Muscle layer of colon (tissue), 2 donors: ENCODE measurements around the gene AFAP1L2.

Experiments used
- H3K27ac ChIP-seq: one replicate; pipeline ENCODE4 v1.7.0; 2013; ENCODE audit warnings: low read depth, mild to moderate bottlenecking, low read length, moderate library complexity
- H3K27me3 ChIP-seq, 2 donors: one replicate each; pipeline ENCODE4 v1.7.0; 2013; ENCODE audit warnings: low read length in 2 of 2, mild to moderate bottlenecking in 2 of 2; ENCODE audit not compliant: insufficient read depth in 2 of 2, control insufficient read depth in 1 of 2
- H3K36me3 ChIP-seq: one replicate; pipeline ENCODE4 v1.7.0; 2013; ENCODE audit warnings: mild to moderate bottlenecking, low read length; ENCODE audit not compliant: insufficient read depth
- H3K4me1 ChIP-seq: one replicate; pipeline ENCODE4 v1.7.0; 2013; ENCODE audit warnings: mild to moderate bottlenecking, low read length; ENCODE audit not compliant: insufficient read depth
- H3K4me3 ChIP-seq, 2 donors: one replicate each; pipeline ENCODE4 v1.7.0; 2013; ENCODE audit warnings: low read length in 2 of 2, low read depth in 1 of 2, mild to moderate bottlenecking in 1 of 2, moderate library complexity in 1 of 2
- H3K9ac ChIP-seq: one replicate; pipeline ENCODE4 v1.7.0; 2013; ENCODE audit warnings: low read length
- H3K9me3 ChIP-seq: one replicate; pipeline ENCODE4 v1.7.0; 2013; ENCODE audit warnings: mild to moderate bottlenecking, low read length
- donor health status: abdominal sarcoma.
- donor health status: Adenocarcinoma of cecum.

Gene AFAP1L2

DNA sequence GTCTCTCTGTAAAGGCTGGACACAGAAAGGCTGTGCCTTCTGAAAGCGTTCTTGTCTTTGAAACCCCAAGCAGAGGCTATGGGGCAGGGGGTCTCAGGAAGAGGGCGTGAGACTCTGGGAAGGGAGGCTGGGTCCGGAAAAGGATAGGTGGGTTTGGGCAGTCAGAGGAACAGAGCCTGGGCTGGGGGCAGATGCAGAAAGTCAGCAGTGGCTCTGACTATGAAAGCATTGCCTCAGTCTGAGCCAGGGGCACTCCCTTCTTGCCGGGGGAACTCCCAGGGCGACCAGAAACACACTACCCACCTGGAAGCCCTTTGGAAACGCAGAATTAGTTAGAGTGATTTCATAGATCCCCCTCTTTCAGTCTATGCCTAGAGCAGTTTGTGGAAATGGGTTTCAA, 93.3 kb downstream of the AFAP1L2 start:
- no peak overlapping the region for H3K4me3 ChIP-seq
- no peaks in the 10 kb centered on the region for H3K9me3 ChIP-seq
- no peak overlapping the region for H3K9ac ChIP-seq
- H3K4me1 ChIP-seq = no peaks in the 10 kb centered on the region
- H3K36me3 ChIP-seq = peaks cover 3% of the 10 kb centered on the region
- no peaks in the 10 kb centered on the region for H3K27me3 ChIP-seq
- H3K27ac ChIP-seq = no peak overlapping the region

DNA sequence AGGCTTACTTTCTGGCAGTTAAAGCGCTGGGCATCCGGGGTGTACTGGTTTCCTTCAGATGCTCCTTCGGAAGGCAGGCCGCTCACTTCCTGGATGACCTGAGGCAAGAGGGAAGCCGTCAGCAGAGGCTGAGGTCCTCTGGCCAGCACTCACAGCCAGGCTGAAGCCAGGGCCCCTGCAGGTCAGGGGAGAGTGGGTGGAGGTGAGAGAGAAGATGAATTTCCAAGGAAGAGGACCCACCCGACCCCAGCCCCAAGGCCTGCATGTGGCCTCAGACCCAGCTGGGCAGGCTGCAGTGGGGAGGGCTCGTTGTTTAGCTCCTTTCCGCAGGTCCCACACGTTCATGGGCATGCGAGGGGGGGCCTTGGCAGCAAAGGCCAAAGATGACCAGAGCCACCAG, 94.0 kb downstream of the AFAP1L2 start:
- H3K9me3 ChIP-seq = no peaks in the 10 kb centered on the region
- peaks cover 3% of the 10 kb centered on the region for H3K36me3 ChIP-seq
- H3K27ac ChIP-seq = no peak overlapping the region
- H3K4me3 ChIP-seq = no peak overlapping the region
- no peak overlapping the region for H3K9ac ChIP-seq
- H3K4me1 ChIP-seq = no peaks in the 10 kb centered on the region
- H3K27me3 ChIP-seq = no peaks in the 10 kb centered on the region

DNA sequence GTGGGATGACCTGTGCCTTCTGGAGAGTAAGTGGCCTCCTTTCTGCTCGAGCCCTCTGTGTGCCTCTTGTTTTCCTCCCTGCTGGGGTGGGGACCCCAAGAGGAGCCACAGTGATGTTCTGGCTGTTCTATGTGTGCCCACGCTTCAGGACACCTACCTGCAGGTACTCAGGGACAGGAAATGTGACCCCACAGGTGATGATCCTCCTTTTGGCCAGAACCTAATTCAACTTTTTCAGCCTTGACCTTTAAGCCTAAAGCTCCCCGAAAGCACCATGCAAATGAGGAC, 95.0 kb downstream of the AFAP1L2 start:
- no peak overlapping the region for H3K4me3 ChIP-seq
- H3K9me3 ChIP-seq = no peaks in the 10 kb centered on the region
- peaks cover 3% of the 10 kb centered on the region for H3K36me3 ChIP-seq
- H3K27me3 ChIP-seq = no peaks in the 10 kb centered on the region
- no peak overlapping the region for H3K27ac ChIP-seq
- no peak overlapping the region for H3K9ac ChIP-seq
- peaks cover 6% of the 10 kb centered on the region for H3K4me1 ChIP-seq

DNA sequence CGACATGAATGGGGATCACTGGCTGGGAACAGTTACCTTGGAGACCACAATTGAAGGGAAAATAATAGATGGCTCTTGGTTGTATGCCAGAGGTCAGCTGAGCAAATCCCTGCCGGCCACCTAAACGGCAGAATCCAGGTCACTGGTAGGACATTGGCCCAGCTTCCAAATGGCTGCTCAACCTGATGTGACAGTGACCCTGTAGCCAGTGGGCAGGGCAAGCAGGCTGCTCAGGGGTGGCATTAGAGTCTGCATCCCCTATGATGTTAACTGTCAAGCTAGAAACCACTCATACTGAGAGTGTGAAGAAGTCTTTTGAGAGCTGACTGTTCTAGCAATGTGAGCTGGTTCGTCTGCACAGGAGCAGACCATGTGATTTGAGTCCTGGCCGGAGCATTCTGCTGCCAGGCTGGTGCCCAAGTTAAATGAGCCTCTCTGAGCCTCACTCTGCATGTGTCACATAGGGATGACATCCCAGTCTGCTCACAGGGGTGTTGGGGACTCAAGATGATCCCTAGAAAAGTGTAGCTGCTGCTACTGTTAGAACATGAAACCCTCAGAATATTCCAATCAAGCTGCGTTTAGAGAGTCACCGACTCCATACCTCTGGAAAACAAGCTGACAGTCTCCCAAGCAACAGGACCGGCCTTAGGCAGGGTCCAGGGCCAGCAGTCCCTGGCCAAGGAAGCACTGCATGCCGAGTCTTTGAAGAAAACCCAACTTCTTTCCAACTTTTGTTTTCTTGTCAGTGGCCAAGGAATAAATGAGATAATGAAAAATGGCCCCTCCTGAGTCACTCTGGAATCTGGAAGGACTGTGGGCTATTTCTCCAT, 95.6 kb downstream of the AFAP1L2 start:
- Histone ChIP-seq H3K4me1 (peaks cover 12% of the 10 kb centered on the region), H3K36me3 (no peaks in the 10 kb centered on the region), H3K4me3 (no peak overlapping the region), H3K27ac (no peak overlapping the region), H3K9ac (no peak overlapping the region), H3K9me3 (no peaks in the 10 kb centered on the region), H3K27me3 (no peaks in the 10 kb centered on the region)

DNA sequence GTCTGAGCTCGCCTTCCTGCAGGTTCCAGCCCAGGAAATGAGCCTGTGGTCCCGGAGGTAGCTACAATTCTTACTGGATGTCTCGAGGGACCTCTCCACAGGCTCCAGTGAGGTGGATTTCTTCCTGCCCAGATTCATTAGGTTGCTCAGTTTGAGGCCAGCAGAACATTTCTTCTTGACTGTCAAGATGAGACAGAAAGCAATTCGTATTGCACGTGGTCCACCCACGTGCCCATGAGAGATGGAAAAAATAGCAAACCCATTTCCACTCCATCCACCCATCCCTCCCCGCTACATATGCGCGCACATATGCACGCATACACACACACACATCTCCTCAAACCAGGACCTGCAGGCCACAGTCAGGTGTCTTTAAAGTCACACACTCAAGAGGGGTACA, 96.6 kb downstream of the AFAP1L2 start:
- Histone ChIP-seq H3K9me3 (no peaks in the 10 kb centered on the region), H3K4me1 (peaks cover 12% of the 10 kb centered on the region), H3K27ac (no peak overlapping the region), H3K27me3 (no peaks in the 10 kb centered on the region), H3K4me3 (no peak overlapping the region), H3K9ac (no peak overlapping the region), H3K36me3 (no peaks in the 10 kb centered on the region)

DNA sequence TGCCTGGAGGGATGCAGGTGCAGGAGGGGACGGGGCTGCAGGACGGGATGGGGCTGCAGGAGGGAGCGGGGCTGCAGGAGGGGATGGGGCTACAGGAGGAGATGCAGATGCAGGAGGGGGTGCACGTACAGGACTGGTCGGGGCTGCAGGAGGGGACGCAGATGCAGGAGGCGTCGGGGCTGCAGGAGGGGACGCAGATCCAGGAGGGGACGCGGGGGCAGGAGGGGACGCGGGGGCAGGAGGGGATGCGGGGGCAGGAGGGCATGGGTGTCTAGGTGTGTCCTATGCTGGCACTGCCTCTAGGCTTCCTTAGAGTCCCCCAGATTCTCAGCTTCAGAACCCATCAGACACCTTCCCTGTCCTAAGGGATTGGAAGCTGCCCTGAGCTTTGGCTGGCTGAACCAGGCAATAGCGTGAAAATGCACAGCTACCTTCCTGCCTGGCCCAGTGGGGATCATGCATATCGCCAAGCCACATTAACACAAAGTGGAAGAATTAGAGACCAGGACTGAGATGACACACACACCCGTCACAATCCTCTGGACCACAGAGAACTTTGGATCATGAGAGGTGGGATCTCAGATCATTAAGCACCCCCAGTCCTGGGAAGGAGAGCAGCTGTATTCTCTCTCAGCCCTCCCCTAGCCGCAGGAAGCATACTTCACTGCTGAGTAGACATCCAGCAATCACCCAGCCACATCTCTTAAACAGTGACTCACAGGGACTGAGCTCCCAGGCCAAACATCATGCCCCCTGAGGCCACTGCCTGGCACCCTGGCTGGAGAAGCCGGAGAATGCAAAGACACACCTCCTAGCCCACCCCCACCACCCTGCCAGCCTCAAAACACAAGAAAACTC, 98.0 kb downstream of the AFAP1L2 start:
- no peak overlapping the region for H3K9ac ChIP-seq

DNA sequence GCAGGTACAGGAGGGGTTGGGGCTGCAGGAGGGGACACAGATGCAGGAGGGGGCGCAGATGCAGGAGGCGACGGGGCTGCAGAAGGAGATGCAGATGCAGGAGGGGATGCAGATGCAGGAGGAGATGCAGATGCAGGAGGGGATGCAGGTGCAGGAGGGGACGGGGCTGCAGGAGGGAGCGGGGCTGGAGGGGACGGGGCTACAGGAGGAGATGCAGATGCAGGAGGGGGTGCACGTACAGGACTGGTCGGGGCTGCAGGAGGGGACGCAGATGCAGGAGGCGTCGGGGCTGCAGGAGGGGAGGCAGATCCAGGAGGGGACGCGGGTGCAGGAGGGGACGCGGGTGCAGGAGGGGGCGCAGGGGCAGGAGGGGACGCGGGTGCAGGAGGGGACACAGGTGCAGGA, 98.8 kb downstream of the AFAP1L2 start:
- peaks cover 12% of the 10 kb centered on the region for H3K4me1 ChIP-seq
- H3K4me3 ChIP-seq = no peak overlapping the region
- no peak overlapping the region for H3K27ac ChIP-seq
- H3K9ac ChIP-seq = no peak overlapping the region
- H3K9me3 ChIP-seq = no peaks in the 10 kb centered on the region
- H3K36me3 ChIP-seq = peaks cover 8% of the 10 kb centered on the region
- no peaks in the 10 kb centered on the region for H3K27me3 ChIP-seq

More for the DNA sequence above, 98.0 kb downstream of the AFAP1L2 start:
- Histone ChIP-seq H3K9me3 (no peaks in the 10 kb centered on the region), H3K36me3 (peaks cover 8% of the 10 kb centered on the region), H3K27ac (no peak overlapping the region), H3K4me1 (peaks cover 12% of the 10 kb centered on the region), H3K4me3 (no peak overlapping the region), H3K27me3 (no peaks in the 10 kb centered on the region)

DNA sequence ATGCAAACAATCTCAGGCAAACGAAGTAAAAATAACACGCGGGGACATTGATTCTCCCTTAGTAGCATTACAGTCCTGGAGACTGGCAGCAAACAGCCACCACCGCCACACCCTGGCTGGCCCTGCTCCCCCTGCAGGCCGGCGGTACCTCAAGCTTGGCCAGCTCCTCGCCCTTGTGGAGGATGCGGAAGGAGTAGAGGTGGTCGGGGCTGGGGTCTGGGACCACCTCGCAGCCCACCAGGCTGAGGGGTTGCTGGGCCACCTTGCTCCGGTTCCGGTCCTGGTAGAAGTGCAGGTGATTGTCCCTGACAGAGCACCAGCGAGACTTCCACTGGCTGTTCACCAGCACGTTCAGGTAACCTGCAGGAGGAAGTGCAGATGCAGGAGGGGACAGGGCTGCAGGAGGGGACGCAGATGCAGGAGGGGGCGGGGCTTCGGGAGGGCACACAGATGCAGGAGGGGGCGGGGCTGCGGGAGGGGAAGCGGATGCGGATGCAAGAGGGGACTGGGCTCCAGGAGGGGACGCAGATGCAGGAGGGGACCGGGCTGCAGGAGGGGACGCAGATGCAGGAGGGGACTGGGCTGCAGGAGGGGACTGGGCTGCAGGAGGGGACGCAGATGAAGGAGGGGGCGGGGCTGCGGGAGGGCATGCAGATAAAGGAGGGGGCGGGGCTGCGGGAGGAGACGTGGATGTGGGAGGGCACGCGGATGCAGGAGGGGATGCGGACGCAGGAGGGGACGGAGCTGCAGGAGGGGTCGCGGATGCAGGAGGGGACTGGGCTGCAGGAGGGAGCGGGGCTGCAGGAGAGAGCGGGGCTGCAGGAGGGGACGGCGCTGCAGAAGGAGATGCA, 99.5 kb downstream of the AFAP1L2 start:
- H3K27ac ChIP-seq = no peak overlapping the region
- H3K9ac ChIP-seq = no peak overlapping the region
- H3K36me3 ChIP-seq = peaks cover 8% of the 10 kb centered on the region
- peak overlapping the region; percentile 38 to 49 for H3K4me3 ChIP-seq
- no peaks in the 10 kb centered on the region for H3K27me3 ChIP-seq
- H3K4me1 ChIP-seq = peaks cover 12% of the 10 kb centered on the region
- no peaks in the 10 kb centered on the region for H3K9me3 ChIP-seq

DNA sequence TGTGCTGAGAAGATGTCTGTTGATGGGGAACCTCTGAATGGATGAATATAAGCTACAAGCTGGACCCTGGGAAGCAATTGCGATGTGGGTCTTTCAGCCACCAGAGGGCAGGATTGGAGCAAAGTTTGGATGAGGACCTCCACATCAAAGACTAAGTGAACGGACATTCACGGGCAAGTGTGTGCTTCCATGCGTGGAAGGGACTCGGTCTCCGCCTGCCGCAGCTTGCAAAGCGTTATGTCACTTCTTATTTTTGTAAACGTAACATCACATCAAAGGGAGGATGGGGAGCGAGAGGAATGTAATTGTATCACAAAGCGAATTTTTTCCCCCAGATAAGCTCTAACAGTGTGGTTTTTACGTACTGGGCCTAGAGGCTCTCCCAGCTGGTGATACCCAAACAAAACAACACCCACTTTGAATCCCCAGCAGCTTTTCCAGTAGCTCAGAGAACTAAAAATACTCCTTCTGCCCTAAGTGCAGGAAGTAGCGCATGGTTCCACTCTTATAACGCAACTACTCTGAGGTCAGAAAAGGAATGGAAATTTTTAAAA, 100.2 kb downstream of the AFAP1L2 start:
- peaks cover 8% of the 10 kb centered on the region for H3K36me3 ChIP-seq
- no peak overlapping the region for H3K27ac ChIP-seq
- H3K9ac ChIP-seq = no peak overlapping the region
- no peaks in the 10 kb centered on the region for H3K9me3 ChIP-seq
- H3K27me3 ChIP-seq = no peaks in the 10 kb centered on the region
- H3K4me1 ChIP-seq = peaks cover 12% of the 10 kb centered on the region
- peak overlapping the region; percentile 38 to 49 for H3K4me3 ChIP-seq

DNA sequence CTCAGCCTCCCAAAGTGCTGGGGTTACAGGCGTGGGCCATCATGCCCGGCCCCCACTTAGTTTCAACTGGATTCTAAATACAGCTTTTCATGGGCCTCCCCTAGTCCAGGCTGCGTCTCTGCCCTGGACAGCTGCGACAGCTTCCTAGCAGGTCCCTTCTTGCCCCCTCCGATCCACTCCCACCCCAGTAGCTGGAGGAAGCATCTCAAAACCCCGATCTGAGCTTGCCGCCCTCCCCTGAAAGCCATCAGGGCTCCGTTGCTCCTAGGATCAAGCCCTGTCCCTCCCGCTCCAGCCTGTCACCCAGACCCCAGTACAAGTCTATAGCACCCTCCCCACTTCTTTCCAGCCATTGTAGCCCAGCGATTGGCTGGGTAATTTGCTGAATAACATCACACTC, 100.7 kb downstream of the AFAP1L2 start:
- Histone ChIP-seq H3K4me1 (peaks cover 12% of the 10 kb centered on the region), H3K4me3 (no peak overlapping the region), H3K9ac (no peak overlapping the region), H3K9me3 (no peaks in the 10 kb centered on the region), H3K36me3 (peaks cover 8% of the 10 kb centered on the region), H3K27me3 (no peaks in the 10 kb centered on the region), H3K27ac (no peak overlapping the region)
